ENCODE data around the gene NANOS2. TPM values are rescaled to one million over a fixed set of nuclear protein-coding genes. Genes with fewer than 3 reads are reported as not detected.

The NANOS2 gene
- total and polyA plus RNA-seq, 9 of the 15 experiments (the other 6 are each of a cell fraction or from before 2014, with no cell fraction given), result not detected

DNA sequence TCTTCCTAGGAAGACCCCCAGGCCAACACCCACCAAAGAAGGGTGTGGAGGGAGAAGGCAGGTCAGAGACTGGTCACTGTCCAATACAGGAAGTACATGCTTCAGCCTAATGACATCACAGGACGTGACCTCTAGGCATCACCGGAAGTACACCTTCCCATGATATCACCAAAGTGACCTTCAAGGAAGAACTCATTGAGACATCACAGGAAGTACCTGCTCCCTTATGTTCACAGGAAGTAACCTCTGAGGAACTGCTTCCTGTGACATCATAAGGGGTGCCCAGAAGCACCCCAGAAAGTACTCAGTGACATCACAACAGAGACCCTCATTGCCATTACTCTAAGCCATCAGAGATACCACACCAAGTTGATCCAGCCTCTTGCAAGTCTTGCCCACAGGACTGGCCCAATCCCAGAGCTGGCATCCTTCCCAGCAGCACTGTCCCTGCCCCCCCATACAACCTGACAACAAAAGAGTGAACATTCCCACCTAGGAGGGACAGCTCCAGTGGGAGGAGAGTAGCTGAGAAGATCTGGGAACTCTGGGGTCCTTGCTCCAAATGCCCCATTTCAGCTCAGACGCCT is 24.2 kb upstream of the NANOS2 start (continued):
- TF ChIP-seq LCOR (CRISPR knock-in tag; IDR thresholded peaks at IDR 0.05) (no peak), MIER1 (IDR thresholded peaks at IDR 0.05; ENCODE audit: low read depth) (no peak), THRAP3 (IDR thresholded peaks at IDR 0.05; ENCODE audit: borderline replicate concordance) (no peak), CREB1 (IDR thresholded peaks at IDR 0.05) (peak; percentile 64; the same call in 1 of the 2 replicates), CREB1 (CRISPR knock-in tag; IDR thresholded peaks at IDR 0.05) (peak; percentile 54; the same call in 1 of the 2 replicates), CHD1 (IDR thresholded peaks at IDR 0.05; ENCODE audit: low read length) (no peak), FUS (optimal IDR thresholded peaks at IDR 0.05; ENCODE audit: low read depth, low read length) (no peak), ZNF175 (CRISPR knock-in tag; IDR thresholded peaks at IDR 0.05; ENCODE audit: low read depth) (no peak), CCNT2 (IDR thresholded peaks at IDR 0.05; ENCODE audit: borderline replicate concordance, extremely low read depth, insufficient read length, low read depth, low read length) (no peak), CHD4 (IDR thresholded peaks at IDR 0.05; ENCODE audit: insufficient read depth, insufficient replicate concordance, low read depth, low read length, poor library complexity, severe bottlenecking) (no peak), NR2C2 (CRISPR knock-in tag; IDR thresholded peaks at IDR 0.05) (peak; percentile 68; the same call in 1 of the 2 replicates), NR2C2 (tag; IDR thresholded peaks at IDR 0.05) (peak; percentile 90), KLF10 (CRISPR knock-in tag; IDR thresholded peaks at IDR 0.05) (no peak), CREM (IDR thresholded peaks at IDR 0.05; ENCODE audit: low read depth) (peak; percentile 82), MTF1 (CRISPR knock-in tag; IDR thresholded peaks at IDR 0.05; ENCODE audit: borderline replicate concordance) (no peak), GABPA (tag; conservative IDR thresholded peaks at IDR 0.05; ENCODE audit: low read depth) (peak; percentile 81), ELF1 (tag; IDR thresholded peaks at IDR 0.05) (peak; percentile 46; the same call in 1 of the 2 replicates)
- TF ChIP-seq, protein P1, sequence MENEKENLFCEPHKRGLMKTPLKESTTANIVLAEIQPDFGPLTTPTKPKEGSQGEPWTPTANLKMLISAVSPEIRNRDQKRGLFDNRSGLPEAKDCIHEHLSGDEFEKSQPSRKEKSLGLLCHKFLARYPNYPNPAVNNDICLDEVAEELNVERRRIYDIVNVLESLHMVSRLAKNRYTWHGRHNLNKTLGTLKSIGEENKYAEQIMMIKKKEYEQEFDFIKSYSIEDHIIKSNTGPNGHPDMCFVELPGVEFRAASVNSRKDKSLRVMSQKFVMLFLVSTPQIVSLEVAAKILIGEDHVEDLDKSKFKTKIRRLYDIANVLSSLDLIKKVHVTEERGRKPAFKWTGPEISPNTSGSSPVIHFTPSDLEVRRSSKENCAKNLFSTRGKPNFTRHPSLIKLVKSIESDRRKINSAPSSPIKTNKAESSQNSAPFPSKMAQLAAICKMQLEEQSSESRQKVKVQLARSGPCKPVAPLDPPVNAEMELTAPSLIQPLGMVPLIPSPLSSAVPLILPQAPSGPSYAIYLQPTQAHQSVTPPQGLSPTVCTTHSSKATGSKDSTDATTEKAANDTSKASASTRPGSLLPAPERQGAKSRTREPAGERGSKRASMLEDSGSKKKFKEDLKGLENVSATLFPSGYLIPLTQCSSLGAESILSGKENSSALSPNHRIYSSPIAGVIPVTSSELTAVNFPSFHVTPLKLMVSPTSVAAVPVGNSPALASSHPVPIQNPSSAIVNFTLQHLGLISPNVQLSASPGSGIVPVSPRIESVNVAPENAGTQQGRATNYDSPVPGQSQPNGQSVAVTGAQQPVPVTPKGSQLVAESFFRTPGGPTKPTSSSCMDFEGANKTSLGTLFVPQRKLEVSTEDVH (IDR thresholded peaks at IDR 0.05; ENCODE audit: low read depth, partially characterized antibody), result no peak
- TF ChIP-seq, protein P2, sequence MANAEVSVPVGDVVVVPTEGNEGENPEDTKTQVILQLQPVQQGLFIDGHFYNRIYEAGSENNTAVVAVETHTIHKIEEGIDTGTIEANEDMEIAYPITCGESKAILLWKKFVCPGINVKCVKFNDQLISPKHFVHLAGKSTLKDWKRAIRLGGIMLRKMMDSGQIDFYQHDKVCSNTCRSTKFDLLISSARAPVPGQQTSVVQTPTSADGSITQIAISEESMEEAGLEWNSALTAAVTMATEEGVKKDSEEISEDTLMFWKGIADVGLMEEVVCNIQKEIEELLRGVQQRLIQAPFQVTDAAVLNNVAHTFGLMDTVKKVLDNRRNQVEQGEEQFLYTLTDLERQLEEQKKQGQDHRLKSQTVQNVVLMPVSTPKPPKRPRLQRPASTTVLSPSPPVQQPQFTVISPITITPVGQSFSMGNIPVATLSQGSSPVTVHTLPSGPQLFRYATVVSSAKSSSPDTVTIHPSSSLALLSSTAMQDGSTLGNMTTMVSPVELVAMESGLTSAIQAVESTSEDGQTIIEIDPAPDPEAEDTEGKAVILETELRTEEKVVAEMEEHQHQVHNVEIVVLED (CRISPR knock-in tag; IDR thresholded peaks at IDR 0.05), result no peak
- TF ChIP-seq, protein P3, sequence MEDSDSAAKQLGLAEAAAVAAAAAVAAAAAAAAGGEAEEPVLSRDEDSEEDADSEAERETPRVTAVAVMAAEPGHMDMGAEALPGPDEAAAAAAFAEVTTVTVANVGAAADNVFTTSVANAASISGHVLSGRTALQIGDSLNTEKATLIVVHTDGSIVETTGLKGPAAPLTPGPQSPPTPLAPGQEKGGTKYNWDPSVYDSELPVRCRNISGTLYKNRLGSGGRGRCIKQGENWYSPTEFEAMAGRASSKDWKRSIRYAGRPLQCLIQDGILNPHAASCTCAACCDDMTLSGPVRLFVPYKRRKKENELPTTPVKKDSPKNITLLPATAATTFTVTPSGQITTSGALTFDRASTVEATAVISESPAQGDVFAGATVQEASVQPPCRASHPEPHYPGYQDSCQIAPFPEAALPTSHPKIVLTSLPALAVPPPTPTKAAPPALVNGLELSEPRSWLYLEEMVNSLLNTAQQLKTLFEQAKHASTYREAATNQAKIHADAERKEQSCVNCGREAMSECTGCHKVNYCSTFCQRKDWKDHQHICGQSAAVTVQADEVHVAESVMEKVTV (CRISPR knock-in tag; IDR thresholded peaks at IDR 0.05), result no peak
- TF ChIP-seq, protein P4, sequence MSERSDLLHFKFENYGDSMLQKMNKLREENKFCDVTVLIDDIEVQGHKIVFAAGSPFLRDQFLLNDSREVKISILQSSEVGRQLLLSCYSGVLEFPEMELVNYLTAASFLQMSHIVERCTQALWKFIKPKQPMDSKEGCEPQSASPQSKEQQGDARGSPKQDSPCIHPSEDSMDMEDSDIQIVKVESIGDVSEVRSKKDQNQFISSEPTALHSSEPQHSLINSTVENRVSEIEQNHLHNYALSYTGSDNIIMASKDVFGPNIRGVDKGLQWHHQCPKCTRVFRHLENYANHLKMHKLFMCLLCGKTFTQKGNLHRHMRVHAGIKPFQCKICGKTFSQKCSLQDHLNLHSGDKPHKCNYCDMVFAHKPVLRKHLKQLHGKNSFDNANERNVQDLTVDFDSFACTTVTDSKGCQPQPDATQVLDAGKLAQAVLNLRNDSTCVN (CRISPR knock-in tag; IDR thresholded peaks at IDR 0.05), result no peak

Measured in K562 (cell line).